Activated gamma-delta T cell treated with Interleukin-2 at 50 U/mL for 16 hours (primary cell): ENCODE results near the gene WWOX.
"Not testable (repeated sequence)": the region's sequence is repeated elsewhere in the genome, so short reads cannot be mapped to it uniquely, and the experiment has no call there.

Source experiments
- DNase-seq: peaks from one replicate; pipeline ENCODE4 v3.0.0-alpha.2; 2020

Gene WWOX

GRCh38 chr16:78669994-78670393 lies 570.5 kb downstream of the WWOX start:
- no peak for DNase-seq

- DNase-seq = no peak
These were observed 573.5 kb downstream of the WWOX start for GRCh38 chr16:78672779-78673556.

GRCh38 chr16:78673884-78674283 lies 574.4 kb downstream of the WWOX start:
- no peak for DNase-seq

- no peak for DNase-seq
These were observed 575.9 kb downstream of the WWOX start for GRCh38 chr16:78675312-78675711.

- DNase-seq = no peak
These were observed 576.7 kb downstream of the WWOX start for GRCh38 chr16:78675951-78676792.

GRCh38 chr16:78677181-78677731 lies 577.8 kb downstream of the WWOX start:
- no peak for DNase-seq

GRCh38 chr16:78679546-78679945 lies 580.1 kb downstream of the WWOX start:
- no peak for DNase-seq

- DNase-seq = no peak
These were observed 582.3 kb downstream of the WWOX start for GRCh38 chr16:78681743-78682142.

GRCh38 chr16:78684030-78684611 lies 584.7 kb downstream of the WWOX start:
- DNase-seq = no peak

- no peak for DNase-seq
These were observed 585.4 kb downstream of the WWOX start for GRCh38 chr16:78684655-78685375.

- DNase-seq = no peak
These were observed 587.1 kb downstream of the WWOX start for GRCh38 chr16:78686601-78687000.

- no peak for DNase-seq
These were observed 589.6 kb downstream of the WWOX start for GRCh38 chr16:78689028-78689427.

- DNase-seq = no peak
These were observed 590.1 kb downstream of the WWOX start for GRCh38 chr16:78689536-78689935.

- DNase-seq = no peak
These were observed 591.1 kb downstream of the WWOX start for GRCh38 chr16:78690510-78690909.

- not testable (repeated sequence) for DNase-seq
These were observed 592.3 kb downstream of the WWOX start for GRCh38 chr16:78691746-78692145.

GRCh38 chr16:78693496-78693895 lies 594.0 kb downstream of the WWOX start:
- DNase-seq = no peak

- DNase-seq = no peak
These were observed 595.0 kb downstream of the WWOX start for GRCh38 chr16:78694414-78694813.

GRCh38 chr16:78695391-78695790 lies 595.9 kb downstream of the WWOX start:
- no peak for DNase-seq

- no peak for DNase-seq
These were observed 597.3 kb downstream of the WWOX start for GRCh38 chr16:78696797-78697196.

GRCh38 chr16:78697426-78697825 lies 598.0 kb downstream of the WWOX start:
- DNase-seq = no peak

- DNase-seq = no peak
These were observed 604.5 kb downstream of the WWOX start for GRCh38 chr16:78703936-78704335.

- DNase-seq = no peak
These were observed 605.0 kb downstream of the WWOX start for GRCh38 chr16:78704416-78704815.

- DNase-seq = no peak
These were observed 606.2 kb downstream of the WWOX start for GRCh38 chr16:78705694-78706093.
